ENCODE measurements around the gene CBFA2T3. TPM values are rescaled to one million over a fixed set of nuclear protein-coding genes. Genes with fewer than 3 reads are reported as not detected.

The CBFA2T3 gene
- total RNA-seq, 2 donors from 2014 or later: 10.1 to 10.5 TPM

DNA sequence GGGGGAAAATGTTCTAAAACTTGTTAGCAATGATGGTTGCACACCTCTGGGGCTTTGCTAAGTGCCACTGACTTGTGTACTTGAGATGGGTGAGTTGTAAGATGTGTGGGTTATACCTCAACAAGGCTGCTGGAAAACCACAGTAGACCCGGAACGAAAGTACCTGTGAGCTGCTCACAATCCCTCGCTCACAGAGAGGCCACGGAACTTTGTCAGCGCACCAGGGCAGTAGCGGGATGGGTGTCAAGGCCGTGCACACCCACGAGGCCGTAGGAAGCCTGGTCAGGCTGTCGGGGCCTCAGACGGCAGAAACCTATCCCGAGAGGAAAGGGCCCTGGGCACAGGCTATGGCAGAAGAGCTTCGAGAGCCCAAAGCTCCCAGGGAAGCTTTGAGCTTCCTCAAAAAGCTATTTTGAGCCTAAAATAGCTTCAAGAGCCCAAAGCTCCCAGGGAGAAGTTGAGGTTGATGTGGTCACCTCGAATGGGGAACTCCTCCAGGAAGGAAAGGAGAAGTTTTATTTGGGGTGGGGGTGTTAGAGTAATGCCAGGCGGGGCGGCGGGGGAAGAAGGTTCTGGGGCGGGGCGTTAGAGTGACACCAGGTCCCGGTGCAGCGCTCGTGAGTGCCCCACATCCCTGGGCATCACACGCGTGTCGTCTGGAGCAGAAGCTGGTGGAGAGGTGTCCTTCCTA, 19.0 kb downstream of the CBFA2T3 start:
- Histone ChIP-seq H3K4me3 (no peak overlapping the region), H3K27ac (no peak overlapping the region)
- DNase-seq: no peak

DNA sequence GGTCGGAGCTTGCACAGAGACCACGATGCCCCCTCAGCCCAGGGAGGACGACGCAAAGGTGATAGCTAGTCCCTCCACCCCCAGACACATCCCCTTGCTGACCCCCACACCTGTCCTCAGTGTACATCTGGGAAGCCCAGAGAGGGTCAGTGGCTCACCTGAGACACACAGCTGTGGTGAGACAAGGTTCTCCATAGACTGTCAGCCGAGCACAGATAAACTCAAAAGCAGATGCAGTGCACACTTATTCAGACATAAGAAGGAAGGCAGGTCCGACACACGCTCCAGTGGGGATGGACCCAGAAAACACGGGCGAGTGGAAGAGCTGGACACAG, 19.6 kb downstream of the CBFA2T3 start:
- no peaks in the 10 kb centered on the region for H3K4me1 ChIP-seq
- TF ChIP-seq, protein P1, sequence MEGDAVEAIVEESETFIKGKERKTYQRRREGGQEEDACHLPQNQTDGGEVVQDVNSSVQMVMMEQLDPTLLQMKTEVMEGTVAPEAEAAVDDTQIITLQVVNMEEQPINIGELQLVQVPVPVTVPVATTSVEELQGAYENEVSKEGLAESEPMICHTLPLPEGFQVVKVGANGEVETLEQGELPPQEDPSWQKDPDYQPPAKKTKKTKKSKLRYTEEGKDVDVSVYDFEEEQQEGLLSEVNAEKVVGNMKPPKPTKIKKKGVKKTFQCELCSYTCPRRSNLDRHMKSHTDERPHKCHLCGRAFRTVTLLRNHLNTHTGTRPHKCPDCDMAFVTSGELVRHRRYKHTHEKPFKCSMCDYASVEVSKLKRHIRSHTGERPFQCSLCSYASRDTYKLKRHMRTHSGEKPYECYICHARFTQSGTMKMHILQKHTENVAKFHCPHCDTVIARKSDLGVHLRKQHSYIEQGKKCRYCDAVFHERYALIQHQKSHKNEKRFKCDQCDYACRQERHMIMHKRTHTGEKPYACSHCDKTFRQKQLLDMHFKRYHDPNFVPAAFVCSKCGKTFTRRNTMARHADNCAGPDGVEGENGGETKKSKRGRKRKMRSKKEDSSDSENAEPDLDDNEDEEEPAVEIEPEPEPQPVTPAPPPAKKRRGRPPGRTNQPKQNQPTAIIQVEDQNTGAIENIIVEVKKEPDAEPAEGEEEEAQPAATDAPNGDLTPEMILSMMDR (IDR thresholded peaks at IDR 0.05): no peak
- H3K4me3 ChIP-seq: no peak overlapping the region
- no peak for DNase-seq
- no peaks in the 10 kb centered on the region for H3K27me3 ChIP-seq
- H3K9ac ChIP-seq (ENCODE audit: low read depth in 2 of 2, low read length in 2 of 2): no peak overlapping the region
- H3K9me3 ChIP-seq: no peaks in the 10 kb centered on the region
- intact Hi-C loops (cut with DNase I): no loop called here
- no peaks in the 10 kb centered on the region for H3K36me3 ChIP-seq
- H3K27ac ChIP-seq: no peak overlapping the region

More for the DNA sequence above, 19.0 kb downstream of the CBFA2T3 start:
- Histone ChIP-seq H3K9ac (ENCODE audit: low read depth in 2 of 2, low read length in 2 of 2) (no peak overlapping the region), H3K36me3 (no peaks in the 10 kb centered on the region), H3K9me3 (no peaks in the 10 kb centered on the region), H3K4me1 (no peaks in the 10 kb centered on the region), H3K27me3 (no peaks in the 10 kb centered on the region)
- intact Hi-C loops (cut with DNase I): no loop called here
- TF ChIP-seq, protein P1 (IDR thresholded peaks at IDR 0.05): no peak

DNA sequence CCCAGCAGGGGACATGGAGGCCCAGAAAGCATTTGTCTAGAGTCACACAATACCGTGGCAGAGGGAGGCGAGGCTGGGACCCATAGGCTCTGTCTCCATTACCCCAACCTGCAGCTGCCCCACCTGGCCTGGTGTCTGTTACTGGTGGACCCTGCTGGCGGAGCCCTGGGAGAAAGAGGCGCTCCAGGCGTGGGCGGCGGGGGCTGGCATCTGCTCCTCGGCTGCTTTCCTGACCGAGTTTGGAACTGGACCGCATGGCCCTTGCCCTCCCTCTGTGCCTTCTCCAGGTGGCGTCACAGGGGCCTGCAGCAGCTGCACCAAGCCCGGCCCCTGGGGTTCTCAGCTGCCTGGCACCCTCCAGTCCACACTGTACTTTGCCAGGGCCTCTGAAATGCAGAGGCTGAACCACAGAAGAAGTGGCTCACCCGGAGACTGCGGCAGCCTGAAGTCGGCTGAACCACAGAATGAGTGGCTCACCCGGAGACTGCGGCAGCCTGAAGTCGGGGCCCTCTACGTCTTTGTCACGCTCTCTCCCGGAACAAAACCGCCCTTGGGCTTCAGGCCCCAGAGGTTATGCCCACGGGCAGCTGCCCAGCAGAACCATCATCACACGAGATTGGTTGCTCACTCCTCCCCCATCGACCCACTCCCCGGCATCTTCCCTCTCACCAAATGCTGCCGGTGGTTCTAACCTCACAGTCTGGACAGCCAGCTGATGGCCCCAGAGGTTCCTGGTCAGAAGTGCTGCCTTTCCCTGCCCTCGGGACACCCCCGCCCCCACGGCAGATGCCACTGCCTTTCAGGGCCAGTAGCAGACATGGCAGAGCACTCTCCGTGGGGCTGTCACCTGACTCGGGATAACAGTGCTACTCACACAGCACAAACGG, 20.2 kb downstream of the CBFA2T3 start:
- no peaks in the 10 kb centered on the region for H3K27me3 ChIP-seq
- intact Hi-C loops (cut with DNase I): no loop called here
- DNase-seq: no peak
- H3K36me3 ChIP-seq: no peaks in the 10 kb centered on the region
- TF ChIP-seq, protein P1 (IDR thresholded peaks at IDR 0.05): no peak
- no peak overlapping the region for H3K9ac ChIP-seq (ENCODE audit: low read depth in 2 of 2, low read length in 2 of 2)
- H3K9me3 ChIP-seq: no peaks in the 10 kb centered on the region
- no peak overlapping the region for H3K27ac ChIP-seq
- H3K4me1 ChIP-seq: no peaks in the 10 kb centered on the region
- no peak overlapping the region for H3K4me3 ChIP-seq

DNA sequence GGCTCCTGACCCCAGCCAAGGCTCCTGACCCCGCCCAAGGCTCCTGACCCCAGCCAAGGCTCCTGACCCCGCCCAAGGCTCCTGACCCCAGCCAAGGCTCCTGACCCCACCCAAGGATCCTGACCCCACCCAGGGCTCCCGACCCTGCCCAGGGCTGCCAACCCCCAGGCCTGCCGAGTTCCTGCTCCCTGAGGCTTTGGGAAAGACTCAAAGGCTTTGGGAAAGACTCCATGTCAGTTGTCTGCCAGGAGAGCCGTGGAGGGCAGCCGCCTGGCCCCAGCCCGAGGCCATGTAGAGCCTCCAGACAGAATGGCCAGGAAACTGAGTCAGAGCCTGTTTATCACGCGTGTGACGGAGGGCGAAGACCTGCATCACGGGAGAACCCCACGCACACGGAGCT, 21.1 kb downstream of the CBFA2T3 start:
- H3K9ac ChIP-seq (ENCODE audit: low read depth in 2 of 2, low read length in 2 of 2): no peak overlapping the region
- intact Hi-C loops (cut with DNase I): no loop called here
- no peaks in the 10 kb centered on the region for H3K9me3 ChIP-seq
- no peak overlapping the region for H3K4me3 ChIP-seq
- H3K27me3 ChIP-seq: no peaks in the 10 kb centered on the region
- DNase-seq: no peak
- no peaks in the 10 kb centered on the region for H3K4me1 ChIP-seq
- TF ChIP-seq, protein P1 (IDR thresholded peaks at IDR 0.05): no peak
- H3K27ac ChIP-seq: no peak overlapping the region
- no peaks in the 10 kb centered on the region for H3K36me3 ChIP-seq

DNA sequence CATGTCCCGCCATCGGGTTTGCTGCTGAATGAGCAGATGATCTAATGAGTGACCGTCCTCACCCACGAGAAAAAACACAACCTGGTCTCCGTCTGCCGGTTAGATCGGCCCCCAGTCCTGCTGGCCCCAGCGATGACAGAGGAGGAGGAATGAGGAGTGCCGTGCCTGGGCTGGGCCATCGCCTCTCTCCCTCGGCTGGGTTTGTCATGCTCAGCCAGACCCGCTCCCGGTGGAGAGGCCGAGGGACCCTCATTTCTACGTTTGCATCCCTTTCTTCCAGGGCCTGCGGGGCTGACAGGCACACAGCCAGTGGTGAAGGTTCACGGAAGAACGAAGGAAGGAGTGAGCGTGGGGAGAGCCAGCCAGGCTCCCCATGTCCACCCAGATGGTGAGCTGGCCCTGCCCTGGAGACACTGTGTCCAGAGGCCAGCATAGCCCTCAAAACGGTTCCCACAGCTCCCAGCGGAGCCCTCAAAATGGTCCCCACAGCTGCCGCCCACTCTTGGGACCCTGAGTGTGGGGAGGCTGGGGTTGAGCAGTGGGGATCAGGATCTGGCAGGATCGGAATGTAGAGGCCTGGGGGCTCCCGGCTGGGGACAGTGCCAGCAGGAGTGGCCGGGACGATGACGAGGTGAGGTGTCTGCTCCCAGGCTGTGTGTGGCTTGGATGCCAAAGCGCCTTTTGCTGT, 23.9 kb downstream of the CBFA2T3 start:
- Histone ChIP-seq H3K9me3 (no peaks in the 10 kb centered on the region), H3K4me1 (no peaks in the 10 kb centered on the region), H3K27me3 (no peaks in the 10 kb centered on the region), H3K4me3 (no peak overlapping the region), H3K9ac (ENCODE audit: low read depth in 2 of 2, low read length in 2 of 2) (no peak overlapping the region), H3K27ac (no peak overlapping the region), H3K36me3 (no peaks in the 10 kb centered on the region)
- DNase-seq: no peak
- TF ChIP-seq, protein P1 (IDR thresholded peaks at IDR 0.05): no peak
- intact Hi-C loops (cut with DNase I): no loop called here

All from colonic mucosa (tissue), 4 donors.